Stimulated activated CD4-positive, alpha-beta T cell treated with anti-CD3 and anti-CD28 coated beads, TNF-alpha, amount 100 ng/mL, for 48 hours (primary cell): ENCODE results near the gene POLR3H.

Experiments
- DNase-seq, 3 donors: peaks; one replicate each; pipeline ENCODE4 v3.0.0-alpha.2; 2020; ENCODE audit warnings: low read depth in 3 of 3

Gene POLR3H

DNA sequence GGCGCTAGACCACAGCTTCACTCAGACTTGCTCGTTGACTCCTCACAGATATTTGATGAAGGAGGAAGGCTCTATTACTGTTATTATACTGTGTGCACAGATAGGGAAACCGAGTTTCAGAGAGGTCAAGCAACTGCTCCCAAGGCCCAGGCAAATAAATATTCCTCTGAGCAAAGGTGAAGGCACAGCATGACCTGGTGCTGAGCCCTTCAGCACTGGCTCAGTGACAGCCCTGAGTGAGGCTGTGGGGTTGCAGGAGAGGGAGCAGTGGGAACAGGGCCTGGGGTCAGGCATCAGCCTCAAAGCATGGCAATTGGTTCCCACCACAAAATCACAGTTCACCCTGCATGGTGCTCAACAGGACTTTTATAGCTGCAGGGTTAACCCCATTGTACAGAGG is 7.1 kb downstream of the POLR3H start:
- DNase-seq, result no peak

DNA sequence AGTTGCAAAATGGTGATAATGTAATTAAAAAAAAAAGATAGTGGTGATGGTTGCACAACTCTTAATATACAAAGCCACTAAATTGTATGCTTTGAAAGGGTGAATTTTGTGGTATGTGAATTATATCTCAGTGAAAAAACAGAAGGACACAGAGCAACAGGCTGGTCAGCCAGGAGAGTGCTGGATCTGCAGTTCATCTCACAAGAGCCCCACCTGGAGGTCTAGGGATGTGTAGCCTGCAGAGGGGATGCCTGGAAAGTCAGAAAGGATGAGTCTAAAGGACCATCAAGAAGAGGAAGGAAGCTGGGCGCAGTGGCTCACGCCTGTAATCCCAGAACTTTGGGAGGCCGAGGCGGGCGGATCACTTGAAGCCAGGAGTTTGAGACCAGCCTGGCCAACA is 9.0 kb downstream of the POLR3H start:
- DNase-seq, result no peak

DNA sequence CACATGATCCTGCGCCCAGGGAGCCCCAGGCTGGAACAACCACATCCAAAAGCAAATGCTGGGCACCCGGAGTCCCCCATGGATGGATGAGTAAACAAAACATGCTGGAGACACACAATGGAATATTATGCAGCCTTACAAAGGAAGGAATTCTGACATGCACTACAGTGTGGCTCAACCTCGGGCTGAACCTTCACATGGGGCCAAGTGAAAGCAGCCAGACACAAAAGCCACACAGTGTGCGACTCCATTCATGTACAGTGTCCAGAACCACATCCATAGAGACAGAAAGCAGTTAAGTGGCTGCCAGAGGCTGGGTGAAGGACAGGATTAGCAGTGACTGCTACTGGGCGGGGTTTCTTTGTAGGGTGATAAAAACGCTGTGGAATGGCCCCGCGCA is 10.1 kb downstream of the POLR3H start:
- DNase-seq, result no peak

DNA sequence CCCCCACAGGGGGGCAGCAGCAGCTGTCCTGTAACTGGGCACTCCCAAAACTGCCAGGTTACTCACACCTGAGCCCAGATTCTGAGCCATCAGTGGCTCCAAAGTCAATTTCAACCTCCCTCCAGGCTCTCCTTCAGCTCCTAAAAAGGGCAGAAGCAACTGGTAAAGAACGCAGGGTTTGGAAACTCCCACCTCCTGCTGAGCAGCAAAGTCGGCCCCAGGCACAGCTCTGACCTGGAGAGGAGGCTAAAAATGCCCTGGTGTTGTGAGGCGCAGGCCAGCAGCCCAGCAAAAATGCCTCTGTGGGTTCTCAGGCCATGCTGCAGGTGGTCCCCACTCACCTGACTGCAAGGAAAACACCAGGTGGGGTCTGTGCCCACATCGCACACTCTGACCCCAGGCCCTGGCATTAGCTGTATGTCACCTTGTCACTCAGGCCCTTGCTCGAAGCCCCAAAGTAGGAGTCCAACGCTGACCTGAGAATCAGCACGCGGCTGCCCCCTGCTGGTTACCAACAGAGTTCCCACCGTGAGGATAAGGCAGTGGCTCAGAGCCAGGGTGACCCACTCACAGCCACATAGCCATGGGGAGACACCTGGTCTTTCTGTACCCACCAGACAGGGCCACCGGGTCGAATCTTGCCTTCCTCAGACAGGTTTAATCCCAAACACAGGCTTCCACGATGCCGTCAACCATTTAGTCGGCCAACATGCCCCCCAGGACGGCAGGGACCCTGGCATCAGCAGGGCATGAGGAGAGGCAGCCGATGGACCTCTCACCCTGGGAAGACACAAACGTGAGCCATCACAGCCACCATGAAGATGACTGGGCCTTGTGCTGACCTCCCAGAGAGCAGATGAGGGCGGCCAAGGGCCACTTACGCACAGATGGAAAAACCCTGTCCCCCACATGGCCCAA is 11.1 kb downstream of the POLR3H start:
- DNase-seq, result peak; percentile 46 to 68 (median 55)

DNA sequence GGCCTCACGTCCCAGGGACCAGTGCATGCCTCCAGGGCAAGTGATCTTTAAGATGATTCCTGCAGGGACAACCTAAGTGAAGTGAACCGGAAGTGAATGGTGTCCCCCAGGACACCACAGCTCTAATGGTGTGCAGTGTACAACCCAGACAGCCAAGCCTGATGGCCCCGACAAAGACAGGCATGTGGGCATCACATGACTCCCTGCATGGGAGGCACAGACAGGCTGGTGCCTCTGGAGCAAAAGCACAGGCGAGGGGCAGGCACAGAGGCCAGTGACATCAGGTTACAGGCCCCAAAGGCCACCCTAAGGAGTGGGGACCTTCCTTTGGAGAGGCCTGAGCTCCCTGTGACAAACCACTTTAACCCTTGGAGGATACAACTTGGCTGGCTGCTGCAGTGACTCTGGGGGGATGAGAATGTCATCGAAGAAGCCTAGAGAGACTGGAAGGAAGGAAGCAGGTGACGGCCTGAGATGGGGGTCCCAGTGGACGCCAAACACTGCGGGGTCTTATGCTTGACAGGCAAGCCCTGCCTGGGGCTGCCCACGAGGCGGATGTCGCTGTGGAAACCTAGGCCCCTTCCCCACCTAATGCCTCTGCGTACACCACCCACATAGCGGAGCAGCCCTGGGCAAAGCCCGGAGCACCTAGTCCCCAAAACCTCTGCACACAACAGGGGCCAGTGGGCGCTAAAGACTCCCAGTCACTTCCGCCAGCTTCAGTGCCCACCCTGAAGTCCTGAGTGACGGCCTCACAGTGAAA is 12.4 kb downstream of the POLR3H start:
- DNase-seq, result no peak

DNA sequence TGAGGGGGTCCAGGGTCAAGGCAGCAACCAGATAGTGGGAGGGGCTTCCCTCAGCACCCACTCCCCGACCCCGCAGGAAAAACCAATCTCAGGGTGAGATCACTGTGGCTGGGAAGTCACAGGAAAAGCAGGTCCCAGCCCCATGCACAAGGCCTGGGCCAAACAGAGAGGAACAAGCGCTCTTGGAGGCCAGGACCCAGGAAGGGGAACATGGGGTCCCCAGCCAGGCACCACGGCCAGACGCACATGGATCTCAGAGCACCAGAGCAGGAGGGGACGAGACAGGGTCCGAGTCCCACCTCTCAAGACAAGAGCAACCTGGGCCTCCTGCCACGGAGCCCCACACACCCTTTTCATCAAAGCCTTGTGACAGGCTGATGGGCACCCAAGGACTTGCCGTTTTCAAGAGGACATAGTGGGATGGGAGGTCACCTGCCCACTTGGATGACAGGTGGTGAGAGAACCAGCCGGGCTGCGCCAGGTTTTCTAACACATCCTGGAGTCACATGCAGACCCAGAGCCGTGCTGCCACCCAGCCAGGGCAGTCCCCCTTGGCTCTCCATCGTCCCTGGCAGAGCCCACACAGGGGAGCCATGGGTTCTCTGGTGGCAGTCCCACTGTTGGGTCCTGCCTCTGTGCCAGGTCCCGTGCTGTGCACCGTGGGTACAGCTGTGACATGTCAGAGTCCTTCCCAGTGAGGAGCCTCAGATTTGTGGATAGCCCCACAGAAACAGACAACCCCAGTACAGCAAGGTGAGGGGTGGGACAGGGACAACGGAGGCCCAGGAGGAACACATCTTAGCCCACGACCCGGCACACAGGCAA is 13.2 kb downstream of the POLR3H start:
- no peak for DNase-seq

DNA sequence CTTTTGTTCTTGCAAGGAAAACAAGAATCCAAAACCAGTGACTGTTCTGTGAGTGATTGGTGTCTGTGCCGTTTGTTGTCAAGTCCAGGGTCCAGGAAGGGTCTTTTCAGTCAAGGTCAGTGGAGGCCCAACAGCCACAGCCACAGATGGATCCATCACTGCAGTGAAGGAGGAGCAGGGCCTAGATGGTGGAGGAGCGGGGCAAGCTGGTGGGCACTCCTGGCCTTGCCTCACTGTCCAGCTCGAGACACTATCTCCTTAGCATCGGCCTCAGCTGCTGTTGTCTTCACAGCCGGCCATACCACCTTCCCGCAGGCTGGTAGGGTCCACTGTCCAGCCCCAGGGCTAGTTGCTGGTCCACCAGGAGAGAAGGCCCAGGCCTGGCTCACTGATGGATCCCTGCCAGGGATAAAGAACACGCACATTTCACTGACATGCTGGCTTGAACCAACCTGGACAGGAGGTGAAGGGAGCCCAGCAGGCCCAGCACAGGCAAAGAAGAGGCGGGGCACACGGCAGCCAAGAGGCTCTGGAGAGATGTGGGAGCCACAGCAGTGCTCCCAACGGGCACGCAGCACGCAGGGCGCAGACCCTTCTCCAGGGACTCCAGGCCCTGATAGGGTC is 15.2 kb downstream of the POLR3H start:
- DNase-seq, result no peak

DNA sequence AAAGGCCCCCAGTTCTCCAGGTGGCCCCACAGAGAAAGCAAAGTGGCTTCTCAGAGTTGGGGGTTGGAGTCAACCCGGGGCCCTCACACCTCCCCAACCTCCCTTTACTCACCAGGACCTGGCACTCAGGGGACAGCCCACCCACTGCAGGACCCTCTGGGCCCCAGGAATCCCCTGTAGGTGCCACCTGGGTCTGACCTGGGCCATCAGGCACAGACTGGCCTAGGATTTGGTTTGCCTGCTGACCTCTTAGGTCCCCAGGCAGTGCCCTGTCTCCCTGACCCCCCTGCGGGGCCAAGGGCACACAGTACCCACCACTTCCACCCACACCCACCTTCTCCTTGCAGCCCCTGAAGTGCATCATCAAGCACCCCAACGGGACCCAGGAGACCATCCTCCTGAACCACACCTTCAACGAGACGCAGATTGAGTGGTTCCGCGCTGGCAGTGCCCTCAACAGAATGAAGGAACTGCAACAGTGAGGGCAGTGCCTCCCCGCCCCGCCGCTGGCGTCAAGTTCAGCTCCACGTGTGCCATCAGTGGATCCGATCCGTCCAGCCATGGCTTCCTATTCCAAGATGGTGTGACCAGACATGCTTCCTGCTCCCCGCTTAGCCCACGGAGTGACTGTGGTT is 16.0 kb downstream of the POLR3H start:
- DNase-seq, result no peak

DNA sequence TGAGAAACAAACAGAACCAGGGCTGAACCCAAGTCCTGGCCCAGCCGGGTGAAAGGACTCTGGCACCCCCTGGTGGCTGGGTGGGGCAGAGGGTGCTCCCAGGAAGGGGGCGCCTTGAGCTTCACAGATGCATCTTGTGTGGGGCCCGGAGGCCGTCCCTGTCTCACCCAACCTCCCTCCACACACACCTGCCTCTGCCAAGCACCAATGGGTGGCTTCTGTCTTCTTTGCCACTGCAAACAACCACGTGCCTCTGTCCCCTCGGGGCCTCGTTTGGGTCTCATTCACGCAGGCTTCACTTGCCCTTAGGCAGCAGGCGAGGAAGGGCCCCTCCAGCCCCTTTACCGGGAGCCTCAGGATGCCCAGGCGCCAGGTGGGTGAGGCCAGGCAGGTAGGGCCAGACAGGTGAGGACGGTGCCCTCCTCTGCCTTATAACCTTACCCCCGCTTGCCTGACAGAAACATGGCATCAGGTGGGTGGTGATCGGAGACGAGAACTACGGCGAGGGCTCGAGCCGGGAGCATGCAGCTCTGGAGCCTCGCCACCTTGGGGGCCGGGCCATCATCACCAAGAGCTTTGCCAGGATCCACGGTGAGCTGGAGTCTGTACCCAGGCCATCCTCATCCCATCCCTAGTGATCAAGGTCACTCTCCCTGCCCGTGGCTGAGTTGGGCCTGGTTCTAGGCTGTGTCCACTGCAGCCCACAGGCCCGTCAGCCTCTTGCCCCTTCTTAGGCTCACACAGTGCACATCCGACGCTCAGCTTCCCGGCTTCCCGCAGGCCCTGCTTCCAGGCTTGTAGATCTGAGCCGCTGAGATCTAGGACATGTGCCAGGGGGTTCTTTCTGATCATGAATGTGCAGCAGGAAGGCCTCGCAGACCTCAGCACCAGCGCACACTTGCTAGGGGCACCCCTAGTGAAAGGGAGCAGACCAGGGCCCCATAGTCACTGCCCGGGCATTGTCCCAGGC is 17.2 kb downstream of the POLR3H start:
- DNase-seq, result peak; percentile 34 to 61 (median 38)

DNA sequence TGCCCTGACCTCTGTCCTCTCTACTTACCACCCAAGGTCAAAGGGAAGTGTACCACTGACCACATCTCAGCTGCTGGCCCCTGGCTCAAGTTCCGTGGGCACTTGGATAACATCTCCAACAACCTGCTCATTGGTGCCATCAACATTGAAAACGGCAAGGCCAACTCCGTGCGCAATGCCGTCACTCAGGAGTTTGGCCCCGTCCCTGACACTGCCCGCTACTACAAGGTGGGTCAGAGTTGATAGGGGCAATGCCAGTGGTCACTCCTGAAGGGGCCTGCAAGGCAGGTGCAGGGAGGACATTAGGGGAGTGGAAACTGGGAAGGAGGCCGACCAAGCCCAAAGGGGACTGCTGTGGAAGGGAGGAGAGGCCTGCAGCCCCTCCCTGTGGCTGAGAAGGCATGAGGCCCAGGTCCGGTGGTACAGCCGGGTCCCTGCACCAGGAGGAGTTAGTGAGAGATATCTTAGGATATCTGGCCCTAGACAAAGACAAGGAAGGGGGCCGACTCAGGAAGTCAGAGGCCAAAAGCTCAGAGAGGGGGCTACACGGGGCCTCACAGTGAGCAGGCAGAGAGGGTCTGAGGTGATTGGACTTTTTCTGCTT is 17.9 kb downstream of the POLR3H start:
- no peak for DNase-seq

DNA sequence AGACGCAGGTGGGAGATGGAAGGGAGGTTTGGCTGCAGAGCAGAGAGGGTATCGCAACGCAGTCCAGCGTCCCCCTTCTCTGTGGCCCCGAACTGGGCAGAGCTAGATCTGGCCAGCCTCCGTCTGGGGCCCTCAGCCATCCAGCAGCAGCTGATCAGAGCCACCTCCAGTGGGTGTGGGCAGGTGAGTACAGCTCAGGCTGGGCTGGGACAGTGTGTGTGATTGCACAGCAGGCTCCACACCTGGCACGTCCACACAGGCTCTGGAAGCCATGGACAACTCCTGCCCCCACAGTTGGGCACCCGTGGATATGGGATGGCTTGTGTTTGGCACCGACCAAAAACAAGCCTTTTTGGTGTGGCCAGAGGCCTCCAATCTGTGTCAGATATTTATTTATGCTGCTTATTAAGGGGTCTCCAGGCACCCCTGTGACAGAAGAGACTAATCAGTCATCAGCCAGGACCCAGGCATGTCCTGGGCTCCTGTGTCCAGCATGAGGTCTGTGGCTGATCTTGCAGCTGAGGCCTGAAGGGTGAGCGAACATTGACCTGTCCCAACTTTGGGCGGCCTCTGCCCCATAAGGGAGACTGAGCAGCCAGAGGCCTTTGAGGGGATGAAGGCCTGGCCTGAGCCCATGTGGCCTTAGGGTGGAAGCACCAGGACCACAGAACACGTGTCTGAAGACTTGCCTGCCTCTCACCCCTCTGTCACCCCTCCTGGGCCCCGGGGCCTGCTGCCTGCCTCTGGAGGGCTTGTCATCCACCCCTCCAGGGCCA is 18.6 kb downstream of the POLR3H start:
- DNase-seq, result no peak

DNA sequence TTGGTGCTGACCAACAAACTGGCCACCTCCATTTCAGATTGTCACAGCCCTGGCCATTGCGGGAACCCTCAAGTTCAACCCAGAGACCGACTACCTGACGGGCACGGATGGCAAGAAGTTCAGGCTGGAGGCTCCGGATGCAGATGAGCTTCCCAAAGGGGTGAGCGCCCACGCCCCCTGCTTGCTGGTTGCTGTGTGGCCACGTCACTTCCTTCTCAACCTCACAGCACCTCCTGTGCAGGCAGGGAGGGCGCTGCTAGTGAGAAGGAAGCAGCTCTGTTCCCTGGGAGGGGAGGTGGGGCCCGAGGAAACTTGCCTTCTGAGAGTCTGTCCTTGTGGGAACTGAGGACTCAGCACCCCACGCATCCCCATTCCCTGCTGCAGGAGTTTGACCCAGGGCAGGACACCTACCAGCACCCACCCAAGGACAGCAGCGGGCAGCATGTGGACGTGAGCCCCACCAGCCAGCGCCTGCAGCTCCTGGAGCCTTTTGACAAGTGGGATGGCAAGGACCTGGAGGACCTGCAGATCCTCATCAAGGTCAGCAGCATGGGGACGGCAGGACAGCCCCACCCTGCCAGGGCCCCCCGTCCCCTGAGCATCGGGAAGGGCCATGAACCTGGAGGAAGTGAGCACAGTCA is 19.3 kb downstream of the POLR3H start:
- peak in 2 of 3 donors; percentile 34 to 56 for DNase-seq

DNA sequence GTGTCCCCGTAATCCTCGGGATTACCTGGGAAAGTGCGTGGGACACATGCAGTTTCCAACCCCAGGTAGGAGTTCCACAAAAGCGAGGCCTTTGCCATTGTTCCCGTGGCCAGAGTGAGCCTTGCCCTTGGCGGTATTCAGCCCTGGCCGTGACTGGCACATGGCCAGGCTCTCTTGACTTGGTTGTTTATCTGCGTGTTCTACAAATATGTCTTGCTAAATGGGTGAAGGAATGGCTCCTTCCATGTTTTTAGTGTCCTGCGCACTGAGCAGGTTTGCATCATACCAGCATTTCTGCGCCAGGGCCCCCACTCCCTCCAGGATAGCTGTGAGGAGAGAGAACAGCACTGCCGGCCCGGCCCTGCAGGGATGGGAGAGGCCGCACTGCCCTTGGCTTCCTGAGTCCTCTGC is 20.0 kb downstream of the POLR3H start:
- no peak for DNase-seq

DNA sequence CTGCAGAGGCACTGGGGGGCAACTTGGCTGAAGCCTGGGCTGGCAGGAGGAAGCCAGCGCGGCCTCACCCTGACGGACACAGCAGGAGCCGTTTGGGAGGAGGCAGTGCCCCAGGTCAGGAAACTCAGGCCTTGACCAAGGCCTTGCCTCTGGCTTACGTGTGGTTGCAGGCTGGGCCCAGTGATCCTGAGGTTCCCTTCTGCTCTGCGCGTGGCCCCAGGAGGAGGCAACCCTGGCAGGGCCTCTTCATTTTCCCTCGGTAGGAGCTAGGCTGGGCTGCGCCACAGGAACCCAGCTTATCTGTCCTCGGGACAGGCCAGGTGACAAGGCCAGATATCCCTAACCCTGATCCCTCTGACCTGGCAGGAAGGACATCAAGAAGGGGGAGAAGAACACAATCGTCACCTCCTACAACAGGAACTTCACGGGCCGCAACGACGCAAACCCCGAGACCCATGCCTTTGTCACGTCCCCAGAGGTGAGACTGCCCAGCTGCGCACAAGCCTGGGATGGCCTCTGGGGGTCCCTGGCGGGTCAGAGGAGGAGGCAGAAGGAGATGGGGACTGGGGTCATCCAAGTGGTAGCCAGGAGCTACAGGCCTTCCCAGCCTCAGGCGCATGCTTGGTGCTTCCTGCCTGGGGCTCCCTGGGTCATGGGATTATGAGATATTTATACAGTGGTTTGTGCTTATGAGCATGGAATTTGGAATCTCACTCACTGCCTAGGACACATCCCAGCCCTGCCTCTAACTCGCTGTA is 20.6 kb downstream of the POLR3H start:
- DNase-seq, result no peak

DNA sequence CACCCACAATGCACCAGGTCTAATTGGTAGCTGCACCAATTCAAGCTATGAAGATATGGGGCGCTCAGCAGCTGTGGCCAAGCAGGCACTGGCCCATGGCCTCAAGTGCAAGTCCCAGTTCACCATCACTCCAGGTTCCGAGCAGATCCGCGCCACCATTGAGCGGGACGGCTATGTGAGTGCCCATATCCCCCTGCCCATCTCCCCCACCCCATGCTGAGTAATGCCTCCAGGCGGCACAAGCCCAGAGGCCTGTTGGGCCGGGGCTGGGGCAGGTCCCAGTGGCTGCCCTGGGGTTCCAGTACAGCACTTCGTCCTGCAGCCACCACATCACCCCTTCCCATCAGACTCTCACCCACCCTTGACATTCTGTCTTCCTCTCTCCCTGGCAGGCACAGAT is 21.5 kb downstream of the POLR3H start:
- DNase-seq, result no peak

DNA sequence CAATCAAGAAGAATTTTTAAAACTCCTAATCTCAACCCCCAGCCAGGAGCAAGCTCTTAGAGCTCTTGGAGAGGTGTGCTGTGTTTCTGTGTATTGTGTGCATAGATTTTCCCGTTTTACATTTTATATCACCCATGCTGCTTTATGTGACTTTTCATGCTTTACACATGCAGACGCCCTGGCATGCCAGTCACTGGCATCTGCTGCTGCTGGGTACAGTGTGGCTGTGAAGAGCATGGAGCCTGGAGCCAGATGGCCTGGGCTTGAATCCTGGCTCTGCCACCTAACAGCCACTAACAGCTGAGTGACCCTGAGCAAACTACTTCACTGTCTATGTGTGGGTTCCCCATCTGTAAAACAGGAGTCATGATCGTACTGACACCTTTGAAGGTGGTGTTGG is 23.1 kb downstream of the POLR3H start:
- no peak for DNase-seq

DNA sequence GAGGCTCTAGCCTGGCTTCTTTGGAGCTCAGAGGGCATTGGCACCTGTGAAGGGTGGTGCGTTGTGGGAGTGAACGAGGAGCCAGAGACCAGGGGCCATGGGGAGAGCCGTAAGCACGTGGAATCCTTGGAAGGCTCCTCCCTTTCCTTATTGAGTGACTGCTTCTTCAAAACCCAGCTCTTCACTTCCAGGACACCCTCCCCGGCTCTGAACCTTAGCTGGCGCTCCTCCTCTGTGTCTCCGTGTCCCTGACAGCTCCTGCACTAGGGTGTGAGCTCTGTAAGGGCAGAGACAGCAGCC is 26.3 kb downstream of the POLR3H start:
- no peak for DNase-seq
